ENCODE results near the gene FZD2. TPM values are rescaled to one million over a fixed set of nuclear protein-coding genes. Genes with fewer than 3 reads are reported as not detected.

Gene FZD2
- total and polyA plus RNA-seq, 9 of the 15 experiments (the other 6 are each of a cell fraction or from before 2014, with no cell fraction given): 0.03 to 4.5 (median 1.1) TPM; not detected in 1

DNA sequence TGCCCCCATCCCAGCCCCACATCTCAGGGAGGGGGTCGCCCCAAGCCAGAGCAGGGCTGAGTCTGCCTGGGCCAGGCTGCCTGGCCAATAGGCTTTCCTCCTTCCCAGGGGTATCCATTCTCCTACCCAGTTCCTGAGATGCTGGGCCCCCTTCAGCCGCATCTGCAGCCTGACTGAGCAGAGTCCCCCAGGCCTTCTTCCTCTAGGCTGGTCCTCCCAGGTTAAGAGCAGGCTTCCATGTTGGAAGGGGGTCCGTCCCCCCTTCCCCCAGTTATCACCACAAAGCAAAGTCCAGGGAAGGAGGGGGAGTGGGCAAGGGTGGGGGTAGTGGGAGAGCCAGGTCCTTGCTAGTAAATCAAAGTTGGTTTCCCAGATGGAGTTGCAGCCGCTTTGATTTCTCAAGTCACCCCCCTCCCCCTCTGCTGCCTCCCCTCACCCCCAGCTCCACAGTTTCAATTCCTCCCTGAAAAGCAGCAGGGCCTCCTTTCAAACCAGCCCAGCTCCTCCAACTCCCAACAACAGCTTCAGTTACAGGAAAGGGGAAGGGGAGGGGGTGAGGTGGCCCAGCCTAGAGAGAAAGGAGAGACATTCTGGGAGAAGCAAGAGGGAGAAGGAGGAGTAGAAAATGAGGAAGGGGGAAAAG, 9.5 kb upstream of the FZD2 start:
- H4K20me1 ChIP-seq (replicated peaks; ENCODE audit: control insufficient read depth, insufficient read depth, low read length): no peaks in the 10 kb centered on the region
- peak overlapping the region; percentile 43; the same call in 2 of the 3 replicates for H3K27ac ChIP-seq (ENCODE audit: extremely low read depth, low read depth, low read length)
- in situ Hi-C loops (cut with MboI) (no loop called here), intact Hi-C loops (cut with micrococcal nuclease) (no loop called here)
- H3K79me2 ChIP-seq (ENCODE audit: control insufficient read depth, insufficient read depth, low read length): no peaks in the 10 kb centered on the region
- no peaks in the 10 kb centered on the region; a peak in 1 of 5 replicates for H3K27me3 ChIP-seq (ENCODE audit: control insufficient read depth in 2 of 2, insufficient read depth in 2 of 2, low read length in 2 of 2)
- ATAC-seq: no peak
- H3K9me1 ChIP-seq (ENCODE audit: control insufficient read depth, insufficient read depth, low read length): peaks cover 7% of the 10 kb centered on the region
- ChIA-PET POLR2A (interaction anchor here (0.6 to 1.4 kb wide), 7 partner anchors 9 to 579 kb away, joined by 3 to 6 read pairs (median 3); partner anchors contain the start of gene FZD2), CTCF (ENCODE audit: low intra/inter-chr PET ratio) (no interaction called here)
- H3K9me3 ChIP-seq (replicated peaks; ENCODE audit: control insufficient read depth, insufficient read depth, low read depth, low read length): no peaks in the 10 kb centered on the region
- no peak overlapping the region for H3K4me3 ChIP-seq
- TF ChIP-seq NR4A1 (CRISPR knock-in tag; IDR thresholded peaks at IDR 0.05) (no peak), NR4A1 (tag; IDR thresholded peaks at IDR 0.05) (0 out of 2 replicates have a peak, but pooled peaks have one; percentile 8), ZNF239 (CRISPR knock-in tag; IDR thresholded peaks at IDR 0.05) (no peak)
- TF ChIP-seq, protein P1, sequence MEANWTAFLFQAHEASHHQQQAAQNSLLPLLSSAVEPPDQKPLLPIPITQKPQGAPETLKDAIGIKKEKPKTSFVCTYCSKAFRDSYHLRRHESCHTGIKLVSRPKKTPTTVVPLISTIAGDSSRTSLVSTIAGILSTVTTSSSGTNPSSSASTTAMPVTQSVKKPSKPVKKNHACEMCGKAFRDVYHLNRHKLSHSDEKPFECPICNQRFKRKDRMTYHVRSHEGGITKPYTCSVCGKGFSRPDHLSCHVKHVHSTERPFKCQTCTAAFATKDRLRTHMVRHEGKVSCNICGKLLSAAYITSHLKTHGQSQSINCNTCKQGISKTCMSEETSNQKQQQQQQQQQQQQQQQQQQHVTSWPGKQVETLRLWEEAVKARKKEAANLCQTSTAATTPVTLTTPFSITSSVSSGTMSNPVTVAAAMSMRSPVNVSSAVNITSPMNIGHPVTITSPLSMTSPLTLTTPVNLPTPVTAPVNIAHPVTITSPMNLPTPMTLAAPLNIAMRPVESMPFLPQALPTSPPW (CRISPR knock-in tag; IDR thresholded peaks at IDR 0.05): peak; percentile 28
- peak overlapping the region; percentile 77; the same call in 1 of the 2 replicates for H2AFZ ChIP-seq (ENCODE audit: low read depth, low read length)
- no peaks in the 10 kb centered on the region for H3K36me3 ChIP-seq (ENCODE audit: control insufficient read depth, insufficient read depth, low read length)
- H3K4me2 ChIP-seq (ENCODE audit: insufficient read depth, low read length): no peak overlapping the region
- peak overlapping the region in 1 of 2 experiments; percentile 50; a peak in 1 of 4 replicates for H3K9ac ChIP-seq (ENCODE audit: insufficient read depth in 1 of 2, low read depth in 2 of 2, low read length in 2 of 2)
- no peak for FAIRE-seq
- DNase-seq (ENCODE audit: extremely low read depth in 1 of 4, low spot score in 3 of 4): no peak
- 62% methylated on average over 2 of the region's 4 CpGs for WGBS (ENCODE audit: insufficient coverage, low coverage, missing lambda C conversion rate)
- BruUV-seq (replicated peaks): no TSS peak
- H3K4me1 ChIP-seq (replicated peaks in 1 of 2; ENCODE audit: control insufficient read depth in 2 of 2, insufficient read depth in 2 of 2, low read length in 2 of 2): peaks cover 7 to 27% of the 10 kb centered on the region in 2 experiments; a peak in 4 of 5 replicates

Data from K562 (cell line).